ENCODE data around the gene CRYBB2.
"Not testable (repeated sequence)": the region's sequence is repeated elsewhere in the genome, so short reads cannot be mapped to it uniquely, and the experiment has no call there.

The CRYBB2 gene

GRCh38 chr22:25219211-25219689 is at the start of gene CRYBB2:
Gene CRYBB2, plus strand, starts transcription at chr22:25219639. Its CDS starts 1,791 bp downstream, at chr22:25221430.
- H3K9ac ChIP-seq = no peak within 1 kb of the TSS
- no peak for TF ChIP-seq Cebpa-rat (IDR thresholded peaks at IDR 0.05)
- H3K4me3 ChIP-seq = no peak within 1 kb of the TSS
- no peak within 1 kb of the TSS for H3K27ac ChIP-seq
- peaks cover 9% of the 10 kb centered on the region; the same call in 1 of the 2 replicates for H3K4me1 ChIP-seq
- no peaks in the 10 kb centered on the region for H4K20me1 ChIP-seq
- H3K27me3 ChIP-seq = no peaks in the 10 kb centered on the region
- no peaks in the 10 kb centered on the region for H3K36me3 ChIP-seq
- peaks cover 11% of the 10 kb centered on the region for H3K9me3 ChIP-seq
- peak within 1 kb of the TSS; percentile 21 for H3K4me2 ChIP-seq

GRCh38 chr22:25170426-25170980 is 48.9 kb upstream of the CRYBB2 start:
- Histone ChIP-seq H3K36me3 (no peaks in the 10 kb centered on the region), H4K20me1 (no peaks in the 10 kb centered on the region), H3K27me3 (no peaks in the 10 kb centered on the region), H3K27ac (no peak overlapping the region), H3K4me2 (no peak overlapping the region), H3K9me3 (no peaks in the 10 kb centered on the region), H3K4me3 (no peak overlapping the region), H3K4me1 (no peaks in the 10 kb centered on the region), H3K9ac (no peak overlapping the region)
- TF ChIP-seq Cebpa-rat (IDR thresholded peaks at IDR 0.05) = no peak

- Histone ChIP-seq H3K9me3 (no peaks in the 10 kb centered on the region), H3K4me1 (no peaks in the 10 kb centered on the region), H3K4me3 (no peak overlapping the region), H4K20me1 (0 out of 2 replicates have a peak, but pooled peaks cover 2% of the 10 kb centered on the region), H3K36me3 (no peaks in the 10 kb centered on the region), H3K27me3 (no peaks in the 10 kb centered on the region), H3K9ac (no peak overlapping the region), H3K27ac (no peak overlapping the region), H3K4me2 (no peak overlapping the region)
- no peak for TF ChIP-seq Cebpa-rat (IDR thresholded peaks at IDR 0.05)
Observed at GRCh38 chr22:25172153-25172552, 47.3 kb upstream of the CRYBB2 start.

GRCh38 chr22:25174156-25174887 is 45.1 kb upstream of the CRYBB2 start:
- Histone ChIP-seq H3K27me3 (no peaks in the 10 kb centered on the region), H3K4me1 (peaks cover 17% of the 10 kb centered on the region), H3K9me3 (0 out of 2 replicates have a peak, but pooled peaks cover under 1% of the 10 kb centered on the region), H3K4me2 (no peak overlapping the region), H3K27ac (no peak overlapping the region), H3K36me3 (no peaks in the 10 kb centered on the region), H4K20me1 (0 out of 2 replicates have a peak, but pooled peaks cover 12% of the 10 kb centered on the region), H3K9ac (no peak overlapping the region), H3K4me3 (no peak overlapping the region)
- TF ChIP-seq Cebpa-rat (IDR thresholded peaks at IDR 0.05) = no peak

GRCh38 chr22:25174888-25175411 is 44.5 kb upstream of the CRYBB2 start:
- no peak for TF ChIP-seq Cebpa-rat (IDR thresholded peaks at IDR 0.05)
- Histone ChIP-seq H3K27me3 (no peaks in the 10 kb centered on the region; the same call in 1 of the 2 replicates), H3K9ac (no peak overlapping the region), H3K4me2 (no peak overlapping the region), H3K27ac (no peak overlapping the region), H4K20me1 (0 out of 2 replicates have a peak, but pooled peaks cover 12% of the 10 kb centered on the region), H3K4me1 (peaks cover 19% of the 10 kb centered on the region), H3K36me3 (no peaks in the 10 kb centered on the region), H3K4me3 (no peak overlapping the region), H3K9me3 (peaks cover 6% of the 10 kb centered on the region; the same call in 1 of the 2 replicates)

- H3K36me3 ChIP-seq = no peaks in the 10 kb centered on the region
- H3K4me3 ChIP-seq = no peak overlapping the region
- peaks cover 18% of the 10 kb centered on the region for H3K9me3 ChIP-seq
- H3K4me1 ChIP-seq = peaks cover 19% of the 10 kb centered on the region
- 0 out of 2 replicates have a peak, but pooled peaks cover 12% of the 10 kb centered on the region for H4K20me1 ChIP-seq
- TF ChIP-seq Cebpa-rat (IDR thresholded peaks at IDR 0.05) = no peak
- H3K9ac ChIP-seq = no peak overlapping the region
- H3K4me2 ChIP-seq = no peak overlapping the region
- no peaks in the 10 kb centered on the region; the same call in 1 of the 2 replicates for H3K27me3 ChIP-seq
- no peak overlapping the region for H3K27ac ChIP-seq
Observed at GRCh38 chr22:25176175-25176574, 43.3 kb upstream of the CRYBB2 start.

GRCh38 chr22:25176799-25177198 is 42.6 kb upstream of the CRYBB2 start:
- Histone ChIP-seq H3K4me1 (peaks cover 19% of the 10 kb centered on the region), H3K27ac (no peak overlapping the region), H3K9ac (no peak overlapping the region), H3K36me3 (no peaks in the 10 kb centered on the region), H3K4me2 (no peak overlapping the region), H3K4me3 (no peak overlapping the region), H3K9me3 (peaks cover 18% of the 10 kb centered on the region), H4K20me1 (0 out of 2 replicates have a peak, but pooled peaks cover 12% of the 10 kb centered on the region), H3K27me3 (no peaks in the 10 kb centered on the region; the same call in 1 of the 2 replicates)
- no peak for TF ChIP-seq Cebpa-rat (IDR thresholded peaks at IDR 0.05)

GRCh38 chr22:25177226-25177625 is 42.2 kb upstream of the CRYBB2 start:
- Histone ChIP-seq H3K36me3 (no peaks in the 10 kb centered on the region), H3K4me1 (peaks cover 19% of the 10 kb centered on the region), H3K27me3 (no peaks in the 10 kb centered on the region; the same call in 1 of the 2 replicates), H3K4me2 (no peak overlapping the region), H4K20me1 (0 out of 2 replicates have a peak, but pooled peaks cover 12% of the 10 kb centered on the region), H3K27ac (no peak overlapping the region), H3K9me3 (peaks cover 18% of the 10 kb centered on the region), H3K9ac (no peak overlapping the region), H3K4me3 (no peak overlapping the region)
- TF ChIP-seq Cebpa-rat (IDR thresholded peaks at IDR 0.05) = no peak

- peaks cover 18% of the 10 kb centered on the region for H3K9me3 ChIP-seq
- H3K4me3 ChIP-seq = no peak overlapping the region
- no peak overlapping the region for H3K27ac ChIP-seq
- TF ChIP-seq Cebpa-rat (IDR thresholded peaks at IDR 0.05) = no peak
- H3K4me1 ChIP-seq = peaks cover 22% of the 10 kb centered on the region
- H4K20me1 ChIP-seq = 0 out of 2 replicates have a peak, but pooled peaks cover 12% of the 10 kb centered on the region
- no peaks in the 10 kb centered on the region; the same call in 1 of the 2 replicates for H3K27me3 ChIP-seq
- H3K4me2 ChIP-seq = peak overlapping the region; percentile 74
- H3K9ac ChIP-seq = no peak overlapping the region
- H3K36me3 ChIP-seq = no peaks in the 10 kb centered on the region
Observed at GRCh38 chr22:25177895-25178294, 41.5 kb upstream of the CRYBB2 start.

- Histone ChIP-seq H3K9me3 (peaks cover 18% of the 10 kb centered on the region), H4K20me1 (0 out of 2 replicates have a peak, but pooled peaks cover 12% of the 10 kb centered on the region), H3K4me2 (peak overlapping the region; percentile 74), H3K4me1 (peaks cover 25% of the 10 kb centered on the region)
- not testable (repeated sequence) for H3K4me3 ChIP-seq, H3K36me3 ChIP-seq, H3K27me3 ChIP-seq, H3K9ac ChIP-seq, H3K27ac ChIP-seq
Observed at GRCh38 chr22:25178348-25178747, 41.1 kb upstream of the CRYBB2 start.

GRCh38 chr22:25178869-25179631 is 40.4 kb upstream of the CRYBB2 start:
- H3K9ac ChIP-seq, H3K27ac ChIP-seq, H3K27me3 ChIP-seq, H3K36me3 ChIP-seq: not testable (repeated sequence)
- Histone ChIP-seq H3K4me1 (peaks cover 25% of the 10 kb centered on the region), H3K4me2 (peak overlapping the region; percentile 74), H3K9me3 (peaks cover 18% of the 10 kb centered on the region), H3K4me3 (0 out of 2 replicates have a peak overlapping the region, but pooled peaks have one; percentile 36), H4K20me1 (0 out of 2 replicates have a peak, but pooled peaks cover 12% of the 10 kb centered on the region)
